Measurements from ENCODE around the gene GEMIN7.

DNA sequence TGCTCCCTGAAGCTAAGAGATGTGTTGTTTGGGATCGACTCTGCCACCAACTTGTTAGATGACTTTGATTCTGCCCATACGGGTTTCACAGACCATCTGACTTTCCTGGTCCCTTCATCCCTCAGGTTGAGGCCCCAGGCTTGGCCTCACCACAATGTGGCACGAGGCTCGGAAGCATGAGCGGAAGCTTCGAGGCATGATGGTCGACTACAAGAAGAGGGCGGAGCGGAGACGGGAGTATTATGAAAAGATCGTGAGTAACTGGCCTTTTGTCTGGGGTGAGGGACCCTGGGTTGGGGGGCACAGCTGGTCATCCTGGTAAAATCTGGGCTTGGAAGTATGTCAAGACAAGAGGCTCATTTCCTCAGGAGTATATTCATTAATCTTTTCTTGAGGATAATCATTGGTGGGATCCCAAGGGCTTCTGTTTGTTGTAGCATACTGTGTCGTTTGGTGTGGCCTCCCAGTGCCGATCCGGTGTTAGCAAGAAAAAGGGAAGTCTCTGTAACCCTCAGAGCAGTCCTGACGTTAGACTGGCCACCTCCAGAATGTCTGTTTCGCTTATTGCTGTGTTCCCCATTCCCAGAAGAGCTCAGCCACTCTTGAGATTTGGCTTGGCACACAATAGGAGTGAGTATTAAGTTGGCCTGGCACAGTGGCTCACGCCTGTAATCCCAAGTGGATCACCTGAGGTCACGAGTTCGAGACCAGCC, 38.8 kb upstream of the GEMIN7 start:
- no peak for TF ChIP-seq CTCF (IDR thresholded peaks at IDR 0.05; ENCODE audit: insufficient read depth, low read length, poor library complexity, severe bottlenecking)
- TF ChIP-seq EZH2phosphoT487 (conservative IDR thresholded peaks at IDR 0.05; ENCODE audit: low read length), result no peak

Measured in SU-DHL-6 (cell line).